GM12878 (cell line): ENCODE data around the gene FAM53B. TPM values are rescaled to one million over a fixed set of nuclear protein-coding genes. Genes with fewer than 3 reads are reported as not detected.

Source experiments
- ATAC-seq: fragments of 200-7000 bp; cut with Tn5 transposase; 3 replicates; pipeline ENCODE4 v1.9.1; 2020; ENCODE audit warnings: mild to moderate bottlenecking, moderate library complexity
- BruUV-seq: library from RNA; stranded (reverse); fragments of 400-500 nt; replicated peaks from 2 replicates; lab custom pipeline; 2021; lab: Mats Ljungman, UMichigan
- CTCF ChIA-PET: fragments of 300-600 bp; sonication (Branson Sonifier 250); formaldehyde crosslinking; extraction: SDS; loops from one replicate; lab custom pipeline; 2021; ENCODE audit warnings: inconsistent platforms; lab: Yijun Ruan, JAX
- POLR2A ChIA-PET: fragments of 350-600 bp; formaldehyde crosslinking; extraction: SDS; loops from one replicate; lab custom pipeline; 2021; ENCODE audit warnings: inconsistent platforms; lab: Charles Lee
- RAD21 ChIA-PET: fragments of 300-600 bp; sonication (Branson Sonifier 250); formaldehyde crosslinking; loops from one replicate; lab custom pipeline; 2023; ENCODE audit warnings: antibody characterized with exemption; ENCODE audit not compliant: unreplicated experiment; lab: Charles Lee
- SMC1A ChIA-PET: fragments of 300-600 bp; sonication (Branson Sonifier 250); formaldehyde crosslinking; loops from one replicate; lab custom pipeline; 2023; ENCODE audit not compliant: unreplicated experiment, uncharacterized antibody; lab: Charles Lee
- DNase-seq: peaks from one replicate; pipeline ENCODE4 v3.0.0-alpha.2; 2011; ENCODE audit warnings: low read depth, low spot score
- FAIRE-seq: peaks from 3 replicates; lab custom pipeline; 2011; peaks lifted over from hg19 to GRCh38; lab: Jason Lieb, UNC
- H2AFZ ChIP-seq: 2 replicates; pipeline ENCODE4 v1.6.0; 2011; ENCODE audit warnings: low read depth, low read length, control low read depth; ENCODE audit not compliant: control insufficient read depth
- H3K27ac ChIP-seq: 2 replicates; pipeline ENCODE4 v1.5.1; 2011; ENCODE audit warnings: control low read depth; ENCODE audit not compliant: control insufficient read depth, insufficient read depth
- H3K27me3 ChIP-seq, 2 experiments: replicated peaks in 1 of 2; 2 replicates each; pipeline versions ENCODE4 v1.6.0 to v1.6.1; 2011; ENCODE audit warnings: low read length in 1 of 2; ENCODE audit not compliant: control insufficient read depth in 2 of 2, insufficient read depth in 2 of 2
- H3K36me3 ChIP-seq, 2 experiments: 2 replicates each; pipeline ENCODE4 v1.5.1; 2011; ENCODE audit warnings: low read length in 1 of 2; ENCODE audit not compliant: control insufficient read depth in 2 of 2, insufficient read depth in 2 of 2
- H3K4me1 ChIP-seq: 2 replicates; pipeline ENCODE4 v1.6.1; 2011; ENCODE audit warnings: mild to moderate bottlenecking, low read length, moderate library complexity, mixed read lengths; ENCODE audit not compliant: control insufficient read depth, insufficient read depth
- H3K4me2 ChIP-seq: 2 replicates; pipeline ENCODE4 v1.6.0; 2011; ENCODE audit warnings: control low read depth; ENCODE audit not compliant: control insufficient read depth, insufficient read depth
- H3K4me3 ChIP-seq: fragments of 200-600 bp; sonication (generic); 2 replicates; pipeline ENCODE4 v1.5.1; 2016
- H3K79me2 ChIP-seq: 2 replicates; pipeline ENCODE4 v1.6.0; 2011; ENCODE audit warnings: low read length; ENCODE audit not compliant: control insufficient read depth, insufficient read depth
- H3K9ac ChIP-seq: 2 replicates; pipeline ENCODE4 v1.8.0; 2011; ENCODE audit warnings: low read length, control low read depth, mixed read lengths; ENCODE audit not compliant: control insufficient read depth, insufficient read depth
- H3K9me3 ChIP-seq: replicated peaks from 3 replicates; pipeline ENCODE4 v1.5.1; 2011; ENCODE audit warnings: mild to moderate bottlenecking, low read length; ENCODE audit not compliant: control insufficient read depth, insufficient read depth
- H4K20me1 ChIP-seq: 2 replicates; pipeline ENCODE4 v1.6.0; 2011; ENCODE audit not compliant: control insufficient read depth, insufficient read depth
- CHD4 ChIP-seq: fragments of 200-600 bp; sonication (generic); IDR thresholded peaks from 2 replicates; pipeline ENCODE4 v1.6.1; 2016; ENCODE audit warnings: mild to moderate bottlenecking
- RB1 ChIP-seq: fragments of 450-650 bp; formaldehyde crosslinking; IDR thresholded peaks from 2 replicates; pipeline ENCODE4 v1.6.1; 2017; ENCODE audit warnings: mild to moderate bottlenecking, borderline replicate concordance
- SIX5 ChIP-seq: IDR thresholded peaks from 2 replicates; pipeline ENCODE4 v1.6.1; 2011; ENCODE audit warnings: mild to moderate bottlenecking, low read depth, low read length, moderate library complexity; ENCODE audit not compliant: severe bottlenecking
- SMC3 ChIP-seq: IDR thresholded peaks from 2 replicates; pipeline ENCODE4 v1.6.1; 2011; ENCODE audit warnings: low read length, improper control_type of control experiment, borderline replicate concordance
- TAF1 ChIP-seq: IDR thresholded peaks from 2 replicates; pipeline ENCODE4 v1.6.1; 2011; ENCODE audit warnings: mild to moderate bottlenecking, low read depth, low read length, borderline replicate concordance
- TARDBP ChIP-seq: IDR thresholded peaks from 2 replicates; pipeline ENCODE4 v1.6.1; 2016; ENCODE audit warnings: borderline replicate concordance
- WGBS: methylation state at CpG from one replicate; pipeline ENCODE4 v1.1.6; 2016; ENCODE audit warnings: low lambda C conversion rate; ENCODE audit not compliant: insufficient replicate concordance, insufficient coverage; ENCODE audit errors: missing lambda C conversion rate; 5-methylcytosine and 5-hydroxymethylcytosine counted together
- in situ Hi-C: fragments of 300-500 bp; cut with MboI; formaldehyde crosslinking; loops from 9 replicates; pipeline ENCODE4 v1.14.3; 2018; ENCODE audit warnings: mixed read lengths
- intact Hi-C: fragments of 100-400 bp; cut with micrococcal nuclease; formaldehyde crosslinking; loops from one replicate; pipeline ENCODE4 v1.14.2; 2022; ENCODE audit not compliant: unreplicated experiment
- polyA plus RNA-seq, 11 experiments: library from polyadenylated mRNA; depleted of rRNA in 4 of 11; unstranded in 6 of 11; stranded (reverse) in 5 of 11; fragments of >200 nt; fragmentation: Nextera tagmentation in 4 of 11; fragmentation: Illumina TruSeq in 1 of 11; extraction: Ambion mirVana in 4 of 11; extraction: Trizol in 1 of 11; gene quantifications; 1 replicate in 1 of 11; 2 replicates in 10 of 11; pipeline versions ENCODE4 v1.2.1 to v1.2.3, GENCODE V29; 2011 to 2016; ENCODE audit warnings: inconsistent platforms in 2 of 11, missing spikeins in 2 of 11, low read depth in 1 of 11
- total RNA-seq, 4 experiments: library from RNA; depleted of rRNA in 3 of 4; stranded (reverse); fragments of >200 nt in 3 of 4; fragmentation: Illumina TruSeq in 1 of 4; extraction: Trizol in 1 of 4; gene quantifications; 2 replicates each; pipeline versions ENCODE4 v1.2.1 to v1.2.3, GENCODE V29; 2013 to 2021
- TF ChIP-seq, protein P1 (sequence below): fragments of 450-650 bp; formaldehyde crosslinking; IDR thresholded peaks from 2 replicates; pipeline ENCODE4 v1.4.0; 2022; ENCODE audit warnings: mild to moderate bottlenecking, moderate library complexity
- TF ChIP-seq, protein P2 (sequence below): fragments of 450-650 bp; IDR thresholded peaks from 2 replicates; pipeline ENCODE4 v1.6.1; 2016; ENCODE audit warnings: mild to moderate bottlenecking
- TF ChIP-seq, protein P3 (sequence below): fragments of 450-650 bp; IDR thresholded peaks from 2 replicates; pipeline ENCODE4 v1.6.1; 2017; ENCODE audit warnings: borderline replicate concordance
- TF ChIP-seq, protein P4 (sequence below): IDR thresholded peaks from 2 replicates; pipeline ENCODE4 v1.6.1; 2012; ENCODE audit warnings: low read depth, low read length, improper control_type of control experiment

The FAM53B gene
- total and polyA plus RNA-seq, 10 of the 15 experiments (the other 5 are each of a cell fraction or from before 2014, with no cell fraction given): 0.05 to 26.3 (median 8.1) TPM

DNA sequence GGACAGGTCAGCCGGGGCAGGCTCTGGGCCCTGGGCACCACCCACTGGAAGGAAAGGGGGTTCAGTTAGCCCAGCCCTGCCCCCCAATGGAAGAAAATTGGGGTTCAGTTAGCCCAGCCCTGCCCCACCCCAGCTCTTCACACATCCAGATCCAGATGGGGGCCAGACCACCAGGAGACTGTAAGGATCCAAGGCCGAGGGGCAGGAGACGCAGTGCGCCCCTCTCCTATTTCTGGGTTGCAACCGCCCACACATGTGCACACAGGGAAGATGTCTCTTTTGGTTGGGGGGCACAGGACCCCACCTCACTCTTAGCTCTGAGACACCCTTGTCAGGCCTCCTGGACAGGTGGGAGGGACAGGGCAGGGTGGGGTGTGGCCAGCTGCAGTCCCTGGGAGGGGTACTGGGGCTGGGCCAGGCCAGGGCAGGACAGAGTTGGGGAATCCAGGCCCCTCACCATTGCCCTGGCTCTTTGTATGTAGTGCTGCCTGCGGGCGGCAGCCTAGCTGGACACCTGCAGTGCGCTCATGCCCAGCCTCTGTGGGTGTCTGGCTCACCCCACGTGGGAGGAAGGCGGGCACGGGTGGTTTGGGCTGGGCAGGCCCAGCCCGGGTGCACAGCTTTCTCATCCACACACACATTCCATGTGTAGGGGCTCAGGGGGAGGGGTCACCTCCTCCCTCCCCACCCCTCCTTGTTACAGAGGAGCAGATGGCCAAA is 141.4 kb downstream of the FAM53B start:
- in situ Hi-C loops: no loop called here
- ChIA-PET CTCF (no interaction called here), SMC1A (no interaction called here), POLR2A (no interaction called here), RAD21 (no interaction called here)
- Histone ChIP-seq H3K79me2 (no peaks in the 10 kb centered on the region), H3K9me3 (no peaks in the 10 kb centered on the region), H3K4me3 (no peak overlapping the region), H3K27me3 (no peaks in the 10 kb centered on the region), H3K9ac (no peak overlapping the region), H3K36me3 (no peaks in the 10 kb centered on the region), H2AFZ (no peak overlapping the region), H4K20me1 (no peaks in the 10 kb centered on the region), H3K4me1 (peaks cover 7% of the 10 kb centered on the region), H3K27ac (no peak overlapping the region), H3K4me2 (no peak overlapping the region)
- intact Hi-C loops: no loop called here
- ATAC-seq (no peak), FAIRE-seq (no peak), DNase-seq (no peak)
- 82% methylated on average over 12 of the region's 12 CpGs for whole genome bisulfite sequencing
- BruUV-seq: no TSS peak
- TF ChIP-seq SIX5: no peak
- TF ChIP-seq RB1: no peak

DNA sequence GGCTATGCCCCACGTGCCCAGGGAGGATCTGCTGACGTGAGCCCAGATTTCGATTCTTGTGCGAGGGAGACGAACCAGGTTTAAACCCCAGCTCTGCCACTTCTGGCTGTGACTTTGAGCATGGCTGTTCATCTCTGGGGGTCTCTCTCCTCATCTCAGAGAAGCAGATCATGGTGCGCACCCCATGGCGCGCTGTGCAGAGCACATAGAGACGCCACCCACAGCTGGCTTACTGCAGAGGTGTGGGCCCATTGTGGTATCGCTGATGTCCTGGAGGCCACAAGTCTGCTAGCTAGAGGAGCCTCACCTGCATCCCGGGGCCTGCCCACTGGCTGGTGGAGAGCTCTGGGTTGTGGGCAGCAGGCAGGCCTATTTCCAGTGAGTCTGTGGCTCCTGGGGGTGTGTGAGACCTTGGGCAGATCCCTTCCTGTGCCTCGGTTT is 142.0 kb downstream of the FAM53B start:
- in situ Hi-C loops (no loop called here), intact Hi-C loops (no loop called here)
- Histone ChIP-seq H3K27me3 (no peaks in the 10 kb centered on the region), H4K20me1 (no peaks in the 10 kb centered on the region), H3K36me3 (no peaks in the 10 kb centered on the region), H3K79me2 (no peaks in the 10 kb centered on the region), H2AFZ (no peak overlapping the region), H3K4me1 (peaks cover 7% of the 10 kb centered on the region), H3K27ac (no peak overlapping the region), H3K9me3 (no peaks in the 10 kb centered on the region), H3K9ac (no peak overlapping the region), H3K4me3 (no peak overlapping the region), H3K4me2 (no peak overlapping the region)
- WGBS: 50% methylated on average over 12 of the region's 12 CpGs
- FAIRE-seq (no peak), DNase-seq (no peak), ATAC-seq (no peak)
- ChIA-PET RAD21 (no interaction called here), POLR2A (no interaction called here), CTCF (no interaction called here), SMC1A (no interaction called here)
- no TSS peak for BruUV-seq
- TF ChIP-seq SMC3 (no peak), TAF1 (no peak), TARDBP (no peak), CHD4 (no peak)
- TF ChIP-seq, protein P1, sequence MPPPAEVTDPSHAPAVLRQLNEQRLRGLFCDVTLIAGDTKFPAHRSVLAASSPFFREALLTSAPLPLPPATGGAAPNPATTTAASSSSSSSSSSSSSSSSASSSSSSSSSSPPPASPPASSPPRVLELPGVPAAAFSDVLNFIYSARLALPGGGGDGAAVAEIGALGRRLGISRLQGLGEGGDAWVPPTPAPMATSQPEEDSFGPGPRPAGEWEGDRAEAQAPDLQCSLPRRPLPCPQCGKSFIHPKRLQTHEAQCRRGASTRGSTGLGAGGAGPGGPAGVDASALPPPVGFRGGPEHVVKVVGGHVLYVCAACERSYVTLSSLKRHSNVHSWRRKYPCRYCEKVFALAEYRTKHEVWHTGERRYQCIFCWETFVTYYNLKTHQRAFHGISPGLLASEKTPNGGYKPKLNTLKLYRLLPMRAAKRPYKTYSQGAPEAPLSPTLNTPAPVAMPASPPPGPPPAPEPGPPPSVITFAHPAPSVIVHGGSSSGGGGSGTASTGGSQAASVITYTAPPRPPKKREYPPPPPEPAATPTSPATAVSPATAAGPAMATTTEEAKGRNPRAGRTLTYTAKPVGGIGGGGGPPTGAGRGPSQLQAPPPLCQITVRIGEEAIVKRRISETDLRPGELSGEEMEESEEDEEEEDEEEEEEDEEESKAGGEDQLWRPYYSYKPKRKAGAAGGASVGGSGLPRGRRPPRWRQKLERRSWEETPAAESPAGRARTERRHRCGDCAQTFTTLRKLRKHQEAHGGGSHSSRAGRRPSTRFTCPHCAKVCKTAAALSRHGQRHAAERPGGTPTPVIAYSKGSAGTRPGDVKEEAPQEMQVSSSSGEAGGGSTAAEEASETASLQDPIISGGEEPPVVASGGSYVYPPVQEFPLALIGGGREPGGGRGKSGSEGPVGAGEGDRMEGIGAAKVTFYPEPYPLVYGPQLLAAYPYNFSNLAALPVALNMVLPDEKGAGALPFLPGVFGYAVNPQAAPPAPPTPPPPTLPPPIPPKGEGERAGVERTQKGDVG (CRISPR knock-in tag): no peak
- TF ChIP-seq, protein P2, sequence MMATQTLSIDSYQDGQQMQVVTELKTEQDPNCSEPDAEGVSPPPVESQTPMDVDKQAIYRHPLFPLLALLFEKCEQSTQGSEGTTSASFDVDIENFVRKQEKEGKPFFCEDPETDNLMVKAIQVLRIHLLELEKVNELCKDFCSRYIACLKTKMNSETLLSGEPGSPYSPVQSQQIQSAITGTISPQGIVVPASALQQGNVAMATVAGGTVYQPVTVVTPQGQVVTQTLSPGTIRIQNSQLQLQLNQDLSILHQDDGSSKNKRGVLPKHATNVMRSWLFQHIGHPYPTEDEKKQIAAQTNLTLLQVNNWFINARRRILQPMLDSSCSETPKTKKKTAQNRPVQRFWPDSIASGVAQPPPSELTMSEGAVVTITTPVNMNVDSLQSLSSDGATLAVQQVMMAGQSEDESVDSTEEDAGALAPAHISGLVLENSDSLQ: no peak
- TF ChIP-seq, protein P3, sequence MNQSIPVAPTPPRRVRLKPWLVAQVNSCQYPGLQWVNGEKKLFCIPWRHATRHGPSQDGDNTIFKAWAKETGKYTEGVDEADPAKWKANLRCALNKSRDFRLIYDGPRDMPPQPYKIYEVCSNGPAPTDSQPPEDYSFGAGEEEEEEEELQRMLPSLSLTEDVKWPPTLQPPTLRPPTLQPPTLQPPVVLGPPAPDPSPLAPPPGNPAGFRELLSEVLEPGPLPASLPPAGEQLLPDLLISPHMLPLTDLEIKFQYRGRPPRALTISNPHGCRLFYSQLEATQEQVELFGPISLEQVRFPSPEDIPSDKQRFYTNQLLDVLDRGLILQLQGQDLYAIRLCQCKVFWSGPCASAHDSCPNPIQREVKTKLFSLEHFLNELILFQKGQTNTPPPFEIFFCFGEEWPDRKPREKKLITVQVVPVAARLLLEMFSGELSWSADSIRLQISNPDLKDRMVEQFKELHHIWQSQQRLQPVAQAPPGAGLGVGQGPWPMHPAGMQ: no peak
- TF ChIP-seq, protein P4, sequence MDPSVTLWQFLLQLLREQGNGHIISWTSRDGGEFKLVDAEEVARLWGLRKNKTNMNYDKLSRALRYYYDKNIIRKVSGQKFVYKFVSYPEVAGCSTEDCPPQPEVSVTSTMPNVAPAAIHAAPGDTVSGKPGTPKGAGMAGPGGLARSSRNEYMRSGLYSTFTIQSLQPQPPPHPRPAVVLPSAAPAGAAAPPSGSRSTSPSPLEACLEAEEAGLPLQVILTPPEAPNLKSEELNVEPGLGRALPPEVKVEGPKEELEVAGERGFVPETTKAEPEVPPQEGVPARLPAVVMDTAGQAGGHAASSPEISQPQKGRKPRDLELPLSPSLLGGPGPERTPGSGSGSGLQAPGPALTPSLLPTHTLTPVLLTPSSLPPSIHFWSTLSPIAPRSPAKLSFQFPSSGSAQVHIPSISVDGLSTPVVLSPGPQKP: no peak
